ENCODE data around the gene PDHA2.
"Not testable (repeated sequence)": the region's sequence is repeated elsewhere in the genome, so short reads cannot be mapped to it uniquely, and the experiment has no call there.

Gene PDHA2

GRCh38 chr4:95839891-95840290 lies at the start of gene PDHA2:
Gene PDHA2, plus strand, starts transcription at chr4:95840093. Its CDS starts 58 bp downstream, at chr4:95840151.
- no peak for DNase-seq (ENCODE audit: low read depth)

DNA sequence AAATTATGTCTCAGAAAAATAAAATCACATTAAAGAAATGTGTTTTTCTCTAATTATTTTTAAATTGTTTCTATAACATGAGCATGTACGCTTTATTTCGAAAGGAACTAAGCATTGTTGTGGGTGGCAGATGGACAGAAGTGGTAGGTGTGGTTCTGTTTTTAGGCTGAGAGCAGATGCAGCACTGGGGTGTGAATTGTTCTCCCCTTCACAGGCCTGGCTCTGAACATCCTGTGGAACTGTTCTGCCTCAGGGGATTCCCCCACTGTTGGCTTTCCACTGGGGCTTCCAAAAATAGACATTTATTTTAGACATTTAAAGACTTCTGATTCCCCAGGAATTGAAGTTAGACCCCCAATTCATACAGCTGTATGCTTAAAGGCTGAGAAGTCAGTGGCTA lies 41.9 kb upstream of the PDHA2 start:
- no peak for DNase-seq (ENCODE audit: low read depth)

DNA sequence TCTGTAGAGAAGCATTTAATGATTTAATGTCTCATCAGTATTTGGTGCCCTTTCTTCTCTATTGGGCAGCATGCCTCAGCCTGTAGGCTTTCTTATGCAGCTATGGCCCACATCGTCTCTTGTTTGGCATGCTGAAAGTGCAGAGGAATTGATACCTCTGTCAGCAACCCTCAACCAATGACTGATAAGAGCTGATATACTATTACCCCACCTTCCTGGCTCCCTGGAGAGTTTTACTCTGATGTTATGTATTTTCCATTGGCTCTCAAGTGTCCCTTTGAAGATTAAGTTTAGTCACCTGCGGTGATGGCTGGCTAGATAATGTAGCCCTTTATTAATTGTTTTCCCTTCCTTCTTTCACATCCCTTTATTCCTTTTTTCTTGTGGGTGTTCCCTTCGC lies 41.2 kb upstream of the PDHA2 start:
- DNase-seq (ENCODE audit: low read depth): no peak

DNA sequence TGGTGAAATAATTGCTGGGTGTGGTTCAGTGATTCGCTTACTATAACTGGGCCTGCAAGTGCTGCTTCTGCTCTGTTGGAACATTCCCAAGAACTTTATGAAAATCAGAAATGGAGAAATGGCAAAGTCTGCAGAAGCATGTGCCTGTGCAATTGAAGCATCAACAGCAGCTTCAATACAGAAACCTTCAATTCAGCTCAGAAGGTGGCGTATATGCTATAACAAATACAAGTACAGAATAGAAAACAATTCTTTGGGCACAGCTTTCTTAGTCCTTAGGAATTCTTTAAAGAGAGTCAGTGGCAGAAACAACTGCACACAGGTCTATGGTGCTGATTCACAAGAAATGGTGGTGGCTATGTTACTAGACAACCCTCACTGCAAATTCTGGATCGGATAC lies 18.0 kb upstream of the PDHA2 start:
- no peak for DNase-seq (ENCODE audit: low read depth)

DNA sequence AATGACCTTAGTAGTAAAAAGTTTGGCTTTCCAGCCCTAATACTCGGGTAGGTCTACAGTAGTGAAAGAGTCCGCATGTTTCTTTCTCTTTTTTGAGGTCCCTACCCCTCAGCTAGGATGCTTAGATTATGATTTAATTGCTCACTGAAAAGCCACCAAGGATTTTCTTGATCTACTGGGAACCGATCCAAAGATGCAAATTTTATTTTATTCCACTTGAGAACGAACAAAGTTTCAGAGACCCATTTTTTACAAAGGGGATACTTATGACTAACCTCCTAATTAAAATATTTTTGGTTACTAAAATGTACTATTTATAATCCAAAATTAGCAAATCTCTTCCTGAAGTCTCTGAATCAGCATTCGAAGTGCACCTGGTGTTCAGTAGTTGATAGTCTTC lies 14.3 kb upstream of the PDHA2 start:
- no peak for DNase-seq (ENCODE audit: low read depth)

- no peak for DNase-seq (ENCODE audit: low read depth)
These were observed 9.2 kb upstream of the PDHA2 start for GRCh38 chr4:95830651-95831050.

- DNase-seq (ENCODE audit: low read depth): no peak
These were observed 8.7 kb upstream of the PDHA2 start for GRCh38 chr4:95831166-95831565.

- DNase-seq (ENCODE audit: low read depth): no peak
These were observed 6.1 kb upstream of the PDHA2 start for GRCh38 chr4:95833711-95834194.

GRCh38 chr4:95835672-95836071 lies 4.2 kb upstream of the PDHA2 start:
- no peak for DNase-seq (ENCODE audit: low read depth)

- DNase-seq (ENCODE audit: low read depth): no peak
These were observed 1.7 kb upstream of the PDHA2 start for GRCh38 chr4:95838192-95838591.

DNA sequence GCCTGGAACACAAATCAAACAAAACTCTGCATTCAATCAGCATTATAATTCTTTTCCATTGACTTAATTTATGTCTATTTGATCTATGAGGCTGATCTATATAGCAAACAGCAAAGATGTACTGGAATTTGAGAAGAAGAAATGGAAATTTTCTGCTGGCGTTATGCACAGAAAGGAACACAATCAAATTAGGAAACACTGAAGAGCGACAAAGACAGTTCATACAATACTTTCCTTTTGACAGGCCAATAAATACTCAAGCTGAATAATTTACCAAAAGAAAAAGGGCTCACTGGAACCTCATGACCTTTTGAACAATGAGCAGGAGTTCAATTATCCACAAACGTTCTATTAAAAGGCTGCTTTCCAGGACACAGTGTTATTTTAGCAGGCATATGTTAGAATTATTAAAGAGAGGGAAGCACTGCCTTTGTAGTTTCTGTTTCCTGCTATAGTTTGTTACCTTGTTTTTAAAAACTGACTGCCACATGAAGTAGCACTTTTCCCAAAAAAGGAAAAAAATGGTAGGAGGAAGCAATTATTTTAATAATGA lies 8.1 kb downstream of the PDHA2 start:
- DNase-seq (ENCODE audit: low read depth): no peak

DNA sequence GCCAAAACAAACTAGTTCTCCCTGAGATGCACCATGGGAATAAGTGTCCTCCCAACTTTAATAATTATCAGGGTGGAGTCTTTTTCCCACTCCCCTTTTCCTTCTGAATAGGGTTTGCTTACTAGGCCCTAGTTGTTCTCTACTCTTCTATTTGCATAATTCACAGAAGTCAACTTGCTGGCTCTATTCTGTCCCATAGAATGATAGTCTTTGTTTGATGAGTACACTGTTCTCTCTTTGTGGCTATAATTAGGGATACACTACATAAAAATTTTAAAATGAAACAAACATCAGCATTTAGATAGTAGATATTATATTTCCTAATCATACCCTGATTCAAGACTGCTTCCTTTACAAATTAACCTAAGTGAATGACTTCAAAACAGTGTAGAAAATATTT lies 10.3 kb downstream of the PDHA2 start:
- no peak for DNase-seq (ENCODE audit: low read depth)

- DNase-seq (ENCODE audit: low read depth): no peak
These were observed 17.9 kb downstream of the PDHA2 start for GRCh38 chr4:95857761-95858160.

- DNase-seq (ENCODE audit: low read depth): no peak
These were observed 28.0 kb downstream of the PDHA2 start for GRCh38 chr4:95867919-95868318.

DNA sequence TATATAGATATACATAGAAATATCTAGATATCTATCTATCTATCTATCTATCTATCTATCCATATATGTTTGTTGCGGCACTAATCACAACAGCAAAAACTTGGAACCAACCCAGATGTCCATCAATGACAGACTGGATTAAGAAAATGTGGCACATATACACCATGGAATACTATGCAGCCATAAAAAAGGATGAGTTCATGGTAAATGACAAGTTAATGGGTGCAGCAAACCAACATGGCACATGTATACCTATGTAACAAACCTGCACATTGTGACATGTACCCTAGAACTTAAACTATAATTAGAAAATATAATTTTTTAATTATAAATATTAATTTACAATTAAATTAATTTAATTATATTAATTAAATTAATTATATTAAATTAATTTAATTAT lies 29.5 kb downstream of the PDHA2 start:
- not testable (repeated sequence) for DNase-seq (ENCODE audit: low read depth)

- no peak for DNase-seq (ENCODE audit: low read depth)
These were observed 30.1 kb downstream of the PDHA2 start for GRCh38 chr4:95869961-95870500.

GRCh38 chr4:95877636-95878035 lies 37.7 kb downstream of the PDHA2 start:
- DNase-seq (ENCODE audit: low read depth): no peak

DNA sequence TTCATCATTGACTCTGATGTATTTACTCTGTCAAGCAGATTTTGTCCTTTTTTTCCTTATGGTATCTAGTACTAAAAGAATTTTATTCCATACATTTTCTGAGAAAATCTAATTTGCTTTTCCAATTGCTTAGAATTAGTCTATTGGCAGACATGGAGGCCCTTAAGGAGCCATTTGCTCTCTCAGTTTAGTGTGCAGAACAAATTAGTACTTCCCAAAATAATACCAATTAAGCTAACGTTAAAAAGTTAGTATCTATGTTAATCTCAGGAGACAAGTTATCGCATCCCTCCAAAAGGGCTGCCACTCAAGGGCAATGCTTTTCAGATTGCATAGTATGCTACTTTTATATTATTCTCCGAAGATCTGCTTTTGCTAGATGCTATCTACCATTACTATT lies 47.7 kb downstream of the PDHA2 start:
- no peak for DNase-seq (ENCODE audit: low read depth)

- DNase-seq (ENCODE audit: low read depth): no peak
These were observed 49.8 kb downstream of the PDHA2 start for GRCh38 chr4:95889662-95890061.

All from GM04503 (cell line).